Left ventricle myocardium inferior (tissue), 1 donor: ENCODE data around the gene C5. TPM values are rescaled to one million over a fixed set of nuclear protein-coding genes. Genes with fewer than 3 reads are reported as not detected.

Experiments
- DNase-seq: peaks from one replicate; pipeline ENCODE4 v3.0.0-alpha.2; 2020
- H3K27ac ChIP-seq: fragments of 200-600 bp; replicated peaks from 2 replicates; pipeline ENCODE4 v1.8.0; 2021
- H3K27me3 ChIP-seq: fragments of 200-600 bp; 2 replicates; pipeline ENCODE4 v1.8.0; 2021; ENCODE audit warnings: low read depth
- H3K36me3 ChIP-seq: fragments of 200-600 bp; 2 replicates; pipeline ENCODE4 v1.8.0; 2021
- H3K4me1 ChIP-seq: fragments of 200-600 bp; 2 replicates; pipeline ENCODE4 v1.8.0; 2021
- H3K4me3 ChIP-seq: fragments of 200-600 bp; 2 replicates; pipeline ENCODE4 v1.8.0; 2021; ENCODE audit warnings: mild to moderate bottlenecking, moderate library complexity
- H3K9me3 ChIP-seq: fragments of 200-600 bp; replicated peaks from 2 replicates; pipeline ENCODE4 v1.8.0; 2021
- CTCF ChIP-seq: fragments of 200-600 bp; IDR thresholded peaks from 2 replicates; pipeline ENCODE4 v1.8.0; 2021; ENCODE audit warnings: antibody characterized with exemption, mild to moderate bottlenecking, borderline replicate concordance
- intact Hi-C: fragments of 100-400 bp; cut with micrococcal nuclease; formaldehyde crosslinking; loops from one replicate; pipeline ENCODE4 v1.11.0; 2022
- total RNA-seq: library from RNA; stranded (reverse); fragmentation: NEBNext Ultra II Directional; extraction: Animal tissue kit (Norgen Biotek cat#: 25700); gene quantifications from one replicate; pipeline ENCODE4 v1.2.1, GENCODE V29; 2021
- donor health status: DM: no; HTN: yes; CAD: no; lungs with severe emphysema.

The C5 gene
- total RNA-seq, 1 donor from 2014 or later: 0.63 TPM

- no peaks in the 10 kb centered on the region for H3K27me3 ChIP-seq
- TF ChIP-seq CTCF: no peak
- no peak overlapping the region for H3K27ac ChIP-seq
- intact Hi-C loops: loop anchor here (10.0 kb wide), 1 partner anchor 50 kb away; the partner anchor contains the start of gene PHF19
- no peak overlapping the region for H3K4me3 ChIP-seq
- no peaks in the 10 kb centered on the region for H3K36me3 ChIP-seq
- peaks cover 44% of the 10 kb centered on the region for H3K4me1 ChIP-seq
- DNase-seq: no peak
- H3K9me3 ChIP-seq: no peaks in the 10 kb centered on the region
Measured at GRCh38 chr9:120924698-120925534, 125.2 kb downstream of the C5 start.

- no peaks in the 10 kb centered on the region for H3K36me3 ChIP-seq
- H3K27ac ChIP-seq: peak overlapping the region; percentile 80
- peaks cover 45% of the 10 kb centered on the region for H3K4me1 ChIP-seq
- H3K4me3 ChIP-seq: no peak overlapping the region
- intact Hi-C loops: loop anchor here (10.0 kb wide), 1 partner anchor 49 kb away; the partner anchor contains the start of gene PHF19
- no peaks in the 10 kb centered on the region for H3K27me3 ChIP-seq
- H3K9me3 ChIP-seq: no peaks in the 10 kb centered on the region
- TF ChIP-seq CTCF: no peak
- no peak for DNase-seq
Measured at GRCh38 chr9:120923620-120924328, 126.3 kb downstream of the C5 start.

- DNase-seq: no peak
- peak overlapping the region; percentile 80 for H3K27ac ChIP-seq
- no peak for TF ChIP-seq CTCF
- H3K4me1 ChIP-seq: peaks cover 40% of the 10 kb centered on the region
- no peaks in the 10 kb centered on the region for H3K36me3 ChIP-seq
- no peak overlapping the region for H3K4me3 ChIP-seq
- no peaks in the 10 kb centered on the region for H3K27me3 ChIP-seq
- intact Hi-C loops: loop anchor here (10.0 kb wide), 1 partner anchor 48 kb away; the partner anchor contains the start of gene PHF19
- no peaks in the 10 kb centered on the region for H3K9me3 ChIP-seq
Measured at GRCh38 chr9:120922404-120923195, 127.5 kb downstream of the C5 start.

GRCh38 chr9:120921661-120922181 lies 128.4 kb downstream of the C5 start:
- TF ChIP-seq CTCF: no peak
- H3K27me3 ChIP-seq: no peaks in the 10 kb centered on the region
- no peaks in the 10 kb centered on the region for H3K36me3 ChIP-seq
- H3K27ac ChIP-seq: peak overlapping the region; percentile 80
- H3K9me3 ChIP-seq: no peaks in the 10 kb centered on the region
- H3K4me3 ChIP-seq: no peak overlapping the region
- no peak for DNase-seq
- peaks cover 44% of the 10 kb centered on the region for H3K4me1 ChIP-seq
- intact Hi-C loops: loop anchor here (10.0 kb wide), 1 partner anchor 47 kb away; the partner anchor contains the start of gene PHF19

GRCh38 chr9:120920806-120921178 lies 129.3 kb downstream of the C5 start:
- no peaks in the 10 kb centered on the region for H3K36me3 ChIP-seq
- no peak for TF ChIP-seq CTCF
- peaks cover 52% of the 10 kb centered on the region for H3K4me1 ChIP-seq
- no peaks in the 10 kb centered on the region for H3K9me3 ChIP-seq
- no peaks in the 10 kb centered on the region for H3K27me3 ChIP-seq
- H3K27ac ChIP-seq: peak overlapping the region; percentile 80
- intact Hi-C loops: loop anchor here (10.0 kb wide), 1 partner anchor 46 kb away; the partner anchor contains the start of gene PHF19
- no peak for DNase-seq
- H3K4me3 ChIP-seq: no peak overlapping the region
